Testis (tissue), 3 donors: ENCODE results near the gene MGAT3. TPM values are rescaled to one million over a fixed set of nuclear protein-coding genes. Genes with fewer than 3 reads are reported as not detected.

Experiments used
- DNase-seq: peaks from one replicate; pipeline ENCODE4 v3.0.0-alpha.2; 2019
- H3K27ac ChIP-seq, 2 donors: fragments of 200-600 bp; sonication (generic); one replicate each; pipeline ENCODE4 v1.5.1; 2019
- H3K27me3 ChIP-seq: fragments of 200-600 bp; sonication (generic); one replicate; pipeline ENCODE4 v1.5.1; 2019
- H3K36me3 ChIP-seq: fragments of 200-600 bp; sonication (generic); one replicate; pipeline ENCODE4 v1.5.1; 2017; ENCODE audit warnings: low read depth; ENCODE audit errors: missing control alignments
- H3K4me1 ChIP-seq: fragments of 200-600 bp; sonication (generic); one replicate; pipeline ENCODE4 v1.5.1; 2019
- H3K4me3 ChIP-seq, 2 donors: fragments of 200-600 bp; sonication (generic); one replicate each; pipeline ENCODE4 v1.5.1; 2017 to 2019
- H3K9me3 ChIP-seq: fragments of 200-600 bp; sonication (generic); one replicate; pipeline ENCODE4 v1.5.1; 2017
- POLR2A ChIP-seq: fragments of 450-650 bp; IDR thresholded peaks from one replicate; pipeline ENCODE4 v1.6.1; 2017; ENCODE audit warnings: antibody characterized with exemption, mild to moderate bottlenecking, moderate library complexity
- WGBS, 2 donors: methylation state at CpG; one replicate each; pipeline ENCODE4 v1.1.5; 2018; 5-methylcytosine and 5-hydroxymethylcytosine counted together
- intact Hi-C: fragments of 100-400 bp; cut with DNase I; formaldehyde crosslinking; loops from one replicate; pipeline ENCODE4 v1.15.1; 2023; ENCODE audit warnings: low total_unique reads
- polyA plus RNA-seq: library from polyadenylated mRNA; stranded (reverse); fragments of 350-450 nt; fragmentation: Illumina TruSeq; extraction: RNeasy Lipid Tissue Mini Kit (QIAGEN cat#74804); gene quantifications from one replicate; pipeline ENCODE4 v1.2.3, GENCODE V29; 2014; ENCODE audit warnings: low read depth, low replicate concordance; ENCODE audit not compliant: insufficient read depth
- total RNA-seq, 2 donors: library from RNA; depleted of rRNA; stranded (reverse); fragments of >200 nt; gene quantifications; one replicate each; pipeline ENCODE4 v1.2.3, GENCODE V29; 2016
- TF ChIP-seq, protein P1 (sequence below), 3 experiments: fragments of 450-650 bp in 2 of 3; fragments of 200-600 bp in 1 of 3; sonication (generic) in 1 of 3; IDR thresholded peaks; one replicate each; pipeline ENCODE4 v1.5.1; 2016 to 2019; ENCODE audit warnings: antibody characterized with exemption in 3 of 3, mild to moderate bottlenecking in 2 of 3, moderate library complexity in 1 of 3

Gene MGAT3
- total and polyA plus RNA-seq, 3 donors from 2014 or later, result 4.6 to 9.7 (median 6.4) TPM

DNA sequence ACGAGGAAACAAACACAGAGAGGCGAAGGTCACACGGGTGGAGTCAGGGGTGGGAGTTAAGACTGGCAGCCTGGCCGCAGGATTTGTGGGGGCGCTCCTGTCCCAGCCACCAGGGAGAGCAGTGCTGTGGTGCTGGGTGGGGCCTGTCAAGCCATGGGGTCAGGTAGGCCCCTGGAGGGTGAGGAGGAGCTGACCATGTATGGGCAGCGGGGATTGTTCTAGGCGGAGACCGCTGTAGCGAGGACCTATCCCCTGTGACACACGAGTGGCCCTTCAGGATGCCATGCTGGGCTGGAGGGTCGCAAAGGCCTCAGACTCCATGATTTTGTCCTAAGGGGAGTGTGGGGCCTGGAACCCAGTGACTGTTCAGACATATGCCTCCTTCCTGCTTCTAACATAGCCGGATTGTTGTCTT, 77.3 kb downstream of the MGAT3 start:
- Histone ChIP-seq H3K36me3 (no peaks in the 10 kb centered on the region), H3K4me1 (peaks cover 20% of the 10 kb centered on the region), H3K4me3 (no peak overlapping the region), H3K9me3 (no peaks in the 10 kb centered on the region), H3K27me3 (no peaks in the 10 kb centered on the region), H3K27ac (peak overlapping the region in 1 of 2 donors; percentile 67)
- TF ChIP-seq, protein P1, sequence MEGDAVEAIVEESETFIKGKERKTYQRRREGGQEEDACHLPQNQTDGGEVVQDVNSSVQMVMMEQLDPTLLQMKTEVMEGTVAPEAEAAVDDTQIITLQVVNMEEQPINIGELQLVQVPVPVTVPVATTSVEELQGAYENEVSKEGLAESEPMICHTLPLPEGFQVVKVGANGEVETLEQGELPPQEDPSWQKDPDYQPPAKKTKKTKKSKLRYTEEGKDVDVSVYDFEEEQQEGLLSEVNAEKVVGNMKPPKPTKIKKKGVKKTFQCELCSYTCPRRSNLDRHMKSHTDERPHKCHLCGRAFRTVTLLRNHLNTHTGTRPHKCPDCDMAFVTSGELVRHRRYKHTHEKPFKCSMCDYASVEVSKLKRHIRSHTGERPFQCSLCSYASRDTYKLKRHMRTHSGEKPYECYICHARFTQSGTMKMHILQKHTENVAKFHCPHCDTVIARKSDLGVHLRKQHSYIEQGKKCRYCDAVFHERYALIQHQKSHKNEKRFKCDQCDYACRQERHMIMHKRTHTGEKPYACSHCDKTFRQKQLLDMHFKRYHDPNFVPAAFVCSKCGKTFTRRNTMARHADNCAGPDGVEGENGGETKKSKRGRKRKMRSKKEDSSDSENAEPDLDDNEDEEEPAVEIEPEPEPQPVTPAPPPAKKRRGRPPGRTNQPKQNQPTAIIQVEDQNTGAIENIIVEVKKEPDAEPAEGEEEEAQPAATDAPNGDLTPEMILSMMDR (IDR thresholded peaks at IDR 0.05), result no peak
- no peak for TF ChIP-seq POLR2A
- DNase-seq, result no peak
- intact Hi-C loops, result no loop called here
- 58 to 62% methylated on average over 12 of the region's 12 CpGs for WGBS, 2 donors

DNA sequence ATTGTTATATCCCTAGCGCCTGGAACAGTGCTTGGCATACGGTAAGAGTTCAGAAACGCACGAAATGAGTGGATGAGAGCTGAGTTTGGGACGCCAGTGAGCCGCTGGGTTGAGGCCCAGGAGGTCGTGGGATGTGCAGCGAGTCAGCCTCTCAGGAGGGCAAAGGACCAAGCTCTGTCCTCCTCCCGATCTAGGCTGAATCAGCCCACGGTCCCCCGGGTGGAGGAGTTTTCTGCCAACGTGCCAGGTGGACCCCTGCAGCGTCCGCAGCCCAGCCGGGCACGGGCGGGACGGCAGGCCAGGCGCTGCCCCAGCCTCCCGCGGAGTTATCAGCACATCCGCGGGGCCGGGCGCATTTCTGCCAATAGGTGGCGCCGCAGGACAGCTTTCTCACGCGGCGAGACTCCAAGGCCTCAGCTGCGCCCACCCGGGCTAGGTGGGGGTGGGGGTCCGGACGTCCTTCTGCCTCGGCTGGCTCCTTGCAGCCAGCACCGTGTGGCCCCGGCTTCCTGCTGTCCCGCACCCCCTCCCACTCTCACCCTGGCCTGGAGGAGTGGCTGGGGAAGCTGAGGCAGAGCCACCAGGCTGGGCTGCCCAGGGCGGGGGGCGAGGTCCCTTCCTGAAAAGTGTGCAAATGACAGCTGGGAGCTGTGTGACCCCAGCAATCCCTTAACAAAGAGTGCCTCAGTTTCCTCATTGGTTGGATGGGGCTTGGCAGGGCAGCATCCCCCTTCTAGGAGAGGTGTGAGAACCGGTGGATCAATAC, 78.0 kb downstream of the MGAT3 start:
- no peak for TF ChIP-seq POLR2A
- TF ChIP-seq, protein P1 (IDR thresholded peaks at IDR 0.05), result peak; percentile 91 to 95 (median 94)

DNA sequence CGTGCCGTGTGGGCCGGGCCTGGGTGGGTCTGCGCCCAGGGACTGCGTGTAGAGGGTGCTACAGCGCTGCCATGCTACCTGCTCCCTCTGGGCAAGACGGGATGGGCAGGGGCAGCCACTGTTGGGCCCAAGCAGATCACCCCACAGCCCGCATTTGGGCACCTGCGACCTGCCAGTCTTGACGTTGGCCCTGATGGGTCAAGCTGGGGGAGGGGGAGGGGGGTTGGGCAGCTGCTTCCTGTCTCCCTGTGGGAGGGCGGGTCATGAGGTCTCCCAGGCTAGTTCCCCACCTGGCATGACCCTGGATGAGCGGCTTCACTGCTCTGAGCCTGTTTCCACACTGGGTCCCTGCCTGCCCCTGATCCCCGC, 78.5 kb downstream of the MGAT3 start:
- no peaks in the 10 kb centered on the region for H3K9me3 ChIP-seq
- H3K27me3 ChIP-seq, result no peaks in the 10 kb centered on the region
- 39% methylated on average over 13 of the region's 13 CpGs; no CpG with 5 or more reads in 1 of the 2 donors for WGBS, 2 donors
- H3K4me1 ChIP-seq, result peaks cover 8% of the 10 kb centered on the region
- TF ChIP-seq, protein P1 (IDR thresholded peaks at IDR 0.05), result no peak
- TF ChIP-seq POLR2A, result no peak
- no peak overlapping the region for H3K27ac ChIP-seq
- H3K36me3 ChIP-seq, result no peaks in the 10 kb centered on the region
- no peak overlapping the region for H3K4me3 ChIP-seq
- intact Hi-C loops, result loop anchor here (5.0 kb wide), 1 partner anchor 492 kb away; no protein-coding TSS in a partner anchor
- DNase-seq, result no peak

More for the DNA sequence above, 78.0 kb downstream of the MGAT3 start:
- Histone ChIP-seq H3K9me3 (no peaks in the 10 kb centered on the region), H3K36me3 (no peaks in the 10 kb centered on the region), H3K4me1 (peaks cover 13% of the 10 kb centered on the region), H3K4me3 (no peak overlapping the region), H3K27ac (no peak overlapping the region), H3K27me3 (no peaks in the 10 kb centered on the region)
- DNase-seq, result peak; percentile 94
- WGBS, 2 donors, result 5 to 8% methylated on average over 10 to 28 of the region's 41 CpGs
- intact Hi-C loops, result loop anchor here (5.0 kb wide), 1 partner anchor 493 kb away; no protein-coding TSS in a partner anchor

DNA sequence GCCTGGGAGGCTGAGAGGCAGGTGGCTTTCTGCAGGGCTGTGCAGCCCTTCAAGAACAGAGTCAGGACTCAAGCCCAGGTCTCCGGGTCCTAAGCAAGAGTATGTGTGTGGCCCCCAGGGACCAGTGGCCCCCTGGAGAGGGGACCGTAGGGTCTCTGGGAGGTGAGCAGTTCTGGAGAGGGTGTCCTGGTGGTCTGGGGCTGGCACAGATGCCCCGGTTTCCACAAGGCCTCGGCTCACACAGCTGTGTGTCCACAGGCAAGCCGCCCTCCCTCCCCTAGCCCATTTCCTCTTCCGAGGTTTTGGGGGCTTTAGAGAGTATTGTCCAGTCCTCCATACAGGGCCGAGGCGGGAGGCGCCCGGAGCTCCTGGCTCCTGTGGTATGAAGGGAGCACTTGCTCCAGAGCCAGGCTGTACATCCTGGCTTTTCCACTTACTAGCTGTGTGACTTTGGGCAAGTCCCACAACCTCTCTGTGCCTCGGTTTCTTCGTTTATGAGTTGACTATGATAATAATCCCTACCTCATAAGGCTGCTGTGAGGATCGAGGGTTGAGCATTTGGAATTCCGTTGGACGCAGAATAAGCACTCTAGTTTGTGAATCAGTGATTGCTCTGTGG, 79.1 kb downstream of the MGAT3 start:
- TF ChIP-seq, protein P1 (IDR thresholded peaks at IDR 0.05), result no peak
- TF ChIP-seq POLR2A, result no peak
- no peak overlapping the region for H3K27ac ChIP-seq
- no peaks in the 10 kb centered on the region for H3K27me3 ChIP-seq
- peaks cover 5% of the 10 kb centered on the region for H3K4me1 ChIP-seq
- H3K36me3 ChIP-seq, result no peaks in the 10 kb centered on the region
- H3K9me3 ChIP-seq, result no peaks in the 10 kb centered on the region
- DNase-seq, result no peak
- intact Hi-C loops, result loop anchor here (5.0 kb wide), 1 partner anchor 491 kb away; no protein-coding TSS in a partner anchor
- 86 to 88% methylated on average over 7 to 15 of the region's 15 CpGs for WGBS, 2 donors
- H3K4me3 ChIP-seq, result no peak overlapping the region
